ENCODE results near the gene PAK5. TPM values are rescaled to one million over a fixed set of nuclear protein-coding genes. Genes with fewer than 3 reads are reported as not detected.

Gene PAK5
- total and polyA plus RNA-seq, 12 donors, result 0.04 TPM; not detected in 11

GRCh38 chr20:9758752-9759151 lies 80.1 kb downstream of the PAK5 start:
- TF ChIP-seq CTCF (IDR thresholded peaks at IDR 0.05), result no peak
- Histone ChIP-seq H3K27me3 (no peaks in the 10 kb centered on the region), H3K36me3 (no peaks in the 10 kb centered on the region), H3K4me1 (no peaks in the 10 kb centered on the region), H3K4me3 (no peak overlapping the region), H3K27ac (no peak overlapping the region), H3K9me3 (peaks cover 0 to 34% (median 15%) of the 10 kb centered on the region in 11 donors)
- ATAC-seq (no peak), DNase-seq (no peak)
- intact Hi-C loops (cut with DNase I), result no loop called here
- 33 to 51% methylated on average over 1 of the region's 1 CpG for WGBS, 2 donors

- no peak for ATAC-seq
- H3K36me3 ChIP-seq, result no peaks in the 10 kb centered on the region
These were observed 82.2 kb downstream of the PAK5 start for GRCh38 chr20:9756660-9757059.

GRCh38 chr20:9755301-9755700 lies 83.6 kb downstream of the PAK5 start:
- WGBS, 2 donors, result 60 to 62% methylated on average over 1 of the region's 1 CpG
- no peak for DNase-seq

More at GRCh38 chr20:9756660-9757059, 82.2 kb downstream of the PAK5 start:
- intact Hi-C loops (cut with DNase I), result no loop called here
- H3K4me1 ChIP-seq, result no peaks in the 10 kb centered on the region
- no peak overlapping the region for H3K4me3 ChIP-seq
- DNase-seq, result no peak
- H3K27ac ChIP-seq, result no peak overlapping the region
- peaks cover 0 to 15% (median 9%) of the 10 kb centered on the region in 11 donors for H3K9me3 ChIP-seq
- WGBS, 2 donors, result 68 to 73% methylated on average over 3 of the region's 3 CpGs
- no peaks in the 10 kb centered on the region for H3K27me3 ChIP-seq
- no peak for TF ChIP-seq CTCF (IDR thresholded peaks at IDR 0.05)

GRCh38 chr20:9744551-9744950 lies 94.3 kb downstream of the PAK5 start:
- no peaks in the 10 kb centered on the region for H3K36me3 ChIP-seq
- H3K4me3 ChIP-seq, result no peak overlapping the region
- no peak overlapping the region for H3K27ac ChIP-seq
- H3K27me3 ChIP-seq, result no peaks in the 10 kb centered on the region
- TF ChIP-seq CTCF (IDR thresholded peaks at IDR 0.05), result no peak
- peaks cover 0 to 13% (median 0%) of the 10 kb centered on the region in 11 donors for H3K9me3 ChIP-seq
- DNase-seq (no peak), ATAC-seq (no peak)
- no peaks in the 10 kb centered on the region for H3K4me1 ChIP-seq
- intact Hi-C loops (cut with DNase I), result no loop called here

More at GRCh38 chr20:9755301-9755700, 83.6 kb downstream of the PAK5 start:
- no peak for TF ChIP-seq CTCF (IDR thresholded peaks at IDR 0.05)
- Histone ChIP-seq H3K27me3 (no peaks in the 10 kb centered on the region), H3K9me3 (peaks cover 0 to 2% (median 0%) of the 10 kb centered on the region in 11 donors), H3K27ac (no peak overlapping the region), H3K36me3 (no peaks in the 10 kb centered on the region), H3K4me1 (no peaks in the 10 kb centered on the region), H3K4me3 (no peak overlapping the region)
- ATAC-seq, result no peak
- intact Hi-C loops (cut with DNase I), result no loop called here
